Measurements from ENCODE around the gene ASB3.

GRCh38 chr2:53641290-53641689 is 145.5 kb downstream of the ASB3 start:
- no peak for TF ChIP-seq CTCF (IDR thresholded peaks at IDR 0.05)
- TF ChIP-seq POLR2A (IDR thresholded peaks at IDR 0.05) = no peak

All from ovary (tissue), 3 donors.